ENCODE results near the gene CES3. TPM values are rescaled to one million over a fixed set of nuclear protein-coding genes. Genes with fewer than 3 reads are reported as not detected.

CES3 gene
- total RNA-seq, 3 donors from 2014 or later, result 86.5 to 264 (median 199) TPM

DNA sequence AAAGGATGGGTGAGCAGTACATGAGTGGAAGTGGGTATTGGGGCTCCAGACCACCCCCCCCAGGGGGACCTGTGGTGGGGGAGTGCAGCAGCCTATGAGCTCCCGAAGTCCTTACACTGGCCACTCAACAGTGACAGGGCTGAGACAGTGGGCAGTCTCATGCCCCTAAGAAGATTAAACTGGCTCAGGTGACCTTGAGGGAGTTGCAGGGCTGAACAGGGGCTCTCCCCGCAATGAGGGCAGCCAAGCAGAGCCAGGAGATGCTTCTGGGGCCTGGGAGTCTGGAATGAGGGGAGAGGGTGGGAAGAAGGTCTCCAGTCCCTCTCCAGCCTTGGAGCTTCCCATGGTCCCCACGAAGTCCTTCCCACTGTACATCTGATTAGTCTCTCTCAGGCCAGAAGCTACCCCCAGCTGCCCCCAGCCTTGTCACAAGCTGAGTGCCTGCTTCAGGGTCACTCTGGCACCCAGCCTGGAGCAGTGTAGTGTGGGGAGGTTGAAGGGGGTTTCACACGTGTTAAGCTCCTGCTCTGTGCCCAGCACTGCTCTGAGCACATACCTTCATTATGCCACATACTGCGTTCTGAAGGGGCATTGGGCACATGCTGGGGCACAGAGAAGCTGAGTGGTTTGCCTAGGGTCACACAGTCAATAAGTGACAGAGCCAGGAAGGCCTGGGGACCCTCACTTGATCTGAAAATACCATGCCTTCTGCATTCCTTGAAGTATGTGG lies 41.3 kb upstream of the CES3 start:
- H3K9me3 ChIP-seq, result no peaks in the 10 kb centered on the region
- no peaks in the 10 kb centered on the region for H3K36me3 ChIP-seq (ENCODE audit: low read depth)
- DNase-seq (no peak), ATAC-seq (no peak)
- TF ChIP-seq, protein P1, sequence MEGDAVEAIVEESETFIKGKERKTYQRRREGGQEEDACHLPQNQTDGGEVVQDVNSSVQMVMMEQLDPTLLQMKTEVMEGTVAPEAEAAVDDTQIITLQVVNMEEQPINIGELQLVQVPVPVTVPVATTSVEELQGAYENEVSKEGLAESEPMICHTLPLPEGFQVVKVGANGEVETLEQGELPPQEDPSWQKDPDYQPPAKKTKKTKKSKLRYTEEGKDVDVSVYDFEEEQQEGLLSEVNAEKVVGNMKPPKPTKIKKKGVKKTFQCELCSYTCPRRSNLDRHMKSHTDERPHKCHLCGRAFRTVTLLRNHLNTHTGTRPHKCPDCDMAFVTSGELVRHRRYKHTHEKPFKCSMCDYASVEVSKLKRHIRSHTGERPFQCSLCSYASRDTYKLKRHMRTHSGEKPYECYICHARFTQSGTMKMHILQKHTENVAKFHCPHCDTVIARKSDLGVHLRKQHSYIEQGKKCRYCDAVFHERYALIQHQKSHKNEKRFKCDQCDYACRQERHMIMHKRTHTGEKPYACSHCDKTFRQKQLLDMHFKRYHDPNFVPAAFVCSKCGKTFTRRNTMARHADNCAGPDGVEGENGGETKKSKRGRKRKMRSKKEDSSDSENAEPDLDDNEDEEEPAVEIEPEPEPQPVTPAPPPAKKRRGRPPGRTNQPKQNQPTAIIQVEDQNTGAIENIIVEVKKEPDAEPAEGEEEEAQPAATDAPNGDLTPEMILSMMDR (IDR thresholded peaks at IDR 0.05), result no peak
- H3K4me1 ChIP-seq (ENCODE audit: low read depth), result peaks cover 3% of the 10 kb centered on the region
- H3K4me3 ChIP-seq, result no peak overlapping the region
- intact Hi-C loops (cut with DNase I, micrococcal nuclease), result no loop called here

- no peak for DNase-seq
- H3K9me3 ChIP-seq, result no peaks in the 10 kb centered on the region
- intact Hi-C loops (cut with DNase I, micrococcal nuclease), result no loop called here
- H3K4me3 ChIP-seq, result no peak overlapping the region
- peaks cover 6% of the 10 kb centered on the region for H3K4me1 ChIP-seq (ENCODE audit: low read depth)
- TF ChIP-seq, protein P1 (IDR thresholded peaks at IDR 0.05), result no peak
- H3K36me3 ChIP-seq (ENCODE audit: low read depth), result no peaks in the 10 kb centered on the region
- ATAC-seq, result no peak
Observed at GRCh38 chr16:66920299-66920590, 40.8 kb upstream of the CES3 start.

GRCh38 chr16:66920924-66921680 lies 40.0 kb upstream of the CES3 start:
- intact Hi-C loops (cut with DNase I, micrococcal nuclease), result no loop called here
- no peak for ATAC-seq
- TF ChIP-seq, protein P1 (IDR thresholded peaks at IDR 0.05), result no peak
- H3K9me3 ChIP-seq, result no peaks in the 10 kb centered on the region
- H3K4me1 ChIP-seq (ENCODE audit: low read depth), result peaks cover 8% of the 10 kb centered on the region
- H3K4me3 ChIP-seq, result no peak overlapping the region
- DNase-seq, result no peak
- H3K36me3 ChIP-seq (ENCODE audit: low read depth), result no peaks in the 10 kb centered on the region

DNA sequence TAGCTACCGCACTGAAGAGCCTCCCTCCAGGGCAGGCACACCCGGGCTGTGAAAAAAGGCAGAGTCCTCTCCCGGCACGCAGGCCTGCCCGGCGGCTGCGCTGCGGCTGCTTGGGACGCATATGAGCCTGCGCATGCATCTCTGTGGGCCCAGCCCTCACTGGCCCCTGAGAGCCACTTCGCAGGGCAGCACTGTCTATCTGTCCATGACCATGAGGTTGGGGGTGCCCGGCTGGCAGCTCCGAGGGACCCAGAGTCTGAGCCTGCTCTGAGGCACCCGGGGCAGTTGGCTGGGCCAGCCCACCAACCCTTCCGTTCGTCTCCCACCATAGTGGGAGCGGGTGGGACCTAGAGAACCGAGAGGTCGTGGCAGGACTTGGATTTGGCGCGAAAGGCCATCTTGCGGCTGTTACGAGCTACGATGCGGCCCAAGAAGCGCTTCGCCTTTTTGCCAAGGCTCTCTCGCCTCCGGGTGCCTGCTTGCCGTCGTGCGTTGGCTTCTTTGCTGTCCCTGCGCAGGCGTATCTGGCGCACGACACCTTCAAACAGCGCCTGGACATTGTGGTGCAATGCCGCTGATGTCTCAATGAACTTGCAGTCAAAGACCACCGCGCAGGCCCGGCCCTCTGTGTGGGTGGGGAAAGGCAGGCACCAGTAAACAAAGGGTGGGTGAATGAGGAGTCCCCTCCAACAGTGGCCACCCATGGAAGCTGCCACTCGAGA lies 39.2 kb upstream of the CES3 start:
- Histone ChIP-seq H3K36me3 (ENCODE audit: low read depth) (no peaks in the 10 kb centered on the region), H3K4me1 (ENCODE audit: low read depth) (peaks cover 8% of the 10 kb centered on the region), H3K4me3 (no peak overlapping the region), H3K9me3 (no peaks in the 10 kb centered on the region)
- TF ChIP-seq, protein P1 (IDR thresholded peaks at IDR 0.05), result no peak
- DNase-seq (no peak), ATAC-seq (no peak)
- intact Hi-C loops (cut with DNase I, micrococcal nuclease), result no loop called here

GRCh38 chr16:66923247-66923731 lies 37.8 kb upstream of the CES3 start:
- no peaks in the 10 kb centered on the region for H3K36me3 ChIP-seq (ENCODE audit: low read depth)
- H3K4me1 ChIP-seq (ENCODE audit: low read depth), result peaks cover 8% of the 10 kb centered on the region
- DNase-seq (no peak), ATAC-seq (no peak)
- H3K9me3 ChIP-seq, result no peaks in the 10 kb centered on the region
- TF ChIP-seq, protein P1 (IDR thresholded peaks at IDR 0.05), result no peak
- intact Hi-C loops (cut with DNase I, micrococcal nuclease), result no loop called here
- H3K4me3 ChIP-seq, result no peak overlapping the region
